GM12878 (cell line): ENCODE measurements around the gene PLD3. TPM values are rescaled to one million over a fixed set of nuclear protein-coding genes. Genes with fewer than 3 reads are reported as not detected.

ENCODE experiments used
- ASH2L ChIP-seq: fragments of 300-600, 200-600 bp; sonication (generic); IDR thresholded peaks from 2 replicates; pipeline ENCODE4 v1.6.1; 2017; ENCODE audit warnings: low read depth, mild to moderate bottlenecking, borderline replicate concordance
- CBFB ChIP-seq: IDR thresholded peaks from 2 replicates; pipeline ENCODE4 v1.6.1; 2016; ENCODE audit warnings: antibody characterized with exemption, low read depth
- CHD4 ChIP-seq: fragments of 200-600 bp; sonication (generic); IDR thresholded peaks from 2 replicates; pipeline ENCODE4 v1.6.1; 2016; ENCODE audit warnings: mild to moderate bottlenecking
- NFIC ChIP-seq: IDR thresholded peaks from 2 replicates; pipeline ENCODE4 v1.6.1; 2012; ENCODE audit warnings: low read depth, mild to moderate bottlenecking, inconsistent platforms, low read length, moderate library complexity
- SREBF1 ChIP-seq: IDR thresholded peaks from 2 replicates; pipeline ENCODE4 v1.6.1; 2012; ENCODE audit warnings: mild to moderate bottlenecking, low read length
- SUZ12 ChIP-seq: fragments of 200-600 bp; sonication (generic); IDR thresholded peaks from one replicate; pipeline ENCODE4 v1.6.1; 2018; ENCODE audit warnings: antibody characterized with exemption, mild to moderate bottlenecking; ENCODE audit not compliant: unreplicated experiment
- TCF7 ChIP-seq: IDR thresholded peaks from 2 replicates; pipeline ENCODE4 v1.6.1; 2014; ENCODE audit warnings: antibody characterized with exemption, borderline replicate concordance
- ZNF217 ChIP-seq: fragments of 450-650 bp; IDR thresholded peaks from 2 replicates; pipeline ENCODE4 v1.6.1; 2017; ENCODE audit warnings: antibody characterized with exemption, mild to moderate bottlenecking
- polyA plus RNA-seq, 11 experiments: library from polyadenylated mRNA; depleted of rRNA in 4 of 11; unstranded in 6 of 11; stranded (reverse) in 5 of 11; fragments of >200 nt; fragmentation: Nextera tagmentation in 4 of 11; fragmentation: Illumina TruSeq in 1 of 11; extraction: Ambion mirVana in 4 of 11; extraction: Trizol in 1 of 11; gene quantifications; 1 replicate in 1 of 11; 2 replicates in 10 of 11; pipeline versions ENCODE4 v1.2.1 to v1.2.3, GENCODE V29; 2011 to 2016; ENCODE audit warnings: inconsistent platforms in 2 of 11, missing spikeins in 2 of 11, low read depth in 1 of 11
- total RNA-seq, 4 experiments: library from RNA; depleted of rRNA in 3 of 4; stranded (reverse); fragments of >200 nt in 3 of 4; fragmentation: Illumina TruSeq in 1 of 4; extraction: Trizol in 1 of 4; gene quantifications; 2 replicates each; pipeline versions ENCODE4 v1.2.1 to v1.2.3, GENCODE V29; 2013 to 2021
- TF ChIP-seq, protein P1 (sequence below): fragments of 450-650 bp; formaldehyde crosslinking; IDR thresholded peaks from 2 replicates; pipeline ENCODE4 v1.4.0; 2022; ENCODE audit warnings: mild to moderate bottlenecking, moderate library complexity
- TF ChIP-seq, protein P2 (sequence below): IDR thresholded peaks from 2 replicates; pipeline ENCODE4 v1.6.1; 2012; ENCODE audit warnings: improper control_type of control experiment, low read depth, low read length; ENCODE audit not compliant: insufficient replicate concordance
- TF ChIP-seq, protein P3 (sequence below): IDR thresholded peaks from 2 replicates; pipeline ENCODE4 v1.6.1; 2011; ENCODE audit warnings: low read depth, low read length, improper control_type of control experiment, borderline replicate concordance

Gene PLD3
- total and polyA plus RNA-seq, 10 of the 15 experiments (the other 5 are each of a cell fraction or from before 2014, with no cell fraction given) = 1.3 to 134 (median 72.7) TPM

DNA sequence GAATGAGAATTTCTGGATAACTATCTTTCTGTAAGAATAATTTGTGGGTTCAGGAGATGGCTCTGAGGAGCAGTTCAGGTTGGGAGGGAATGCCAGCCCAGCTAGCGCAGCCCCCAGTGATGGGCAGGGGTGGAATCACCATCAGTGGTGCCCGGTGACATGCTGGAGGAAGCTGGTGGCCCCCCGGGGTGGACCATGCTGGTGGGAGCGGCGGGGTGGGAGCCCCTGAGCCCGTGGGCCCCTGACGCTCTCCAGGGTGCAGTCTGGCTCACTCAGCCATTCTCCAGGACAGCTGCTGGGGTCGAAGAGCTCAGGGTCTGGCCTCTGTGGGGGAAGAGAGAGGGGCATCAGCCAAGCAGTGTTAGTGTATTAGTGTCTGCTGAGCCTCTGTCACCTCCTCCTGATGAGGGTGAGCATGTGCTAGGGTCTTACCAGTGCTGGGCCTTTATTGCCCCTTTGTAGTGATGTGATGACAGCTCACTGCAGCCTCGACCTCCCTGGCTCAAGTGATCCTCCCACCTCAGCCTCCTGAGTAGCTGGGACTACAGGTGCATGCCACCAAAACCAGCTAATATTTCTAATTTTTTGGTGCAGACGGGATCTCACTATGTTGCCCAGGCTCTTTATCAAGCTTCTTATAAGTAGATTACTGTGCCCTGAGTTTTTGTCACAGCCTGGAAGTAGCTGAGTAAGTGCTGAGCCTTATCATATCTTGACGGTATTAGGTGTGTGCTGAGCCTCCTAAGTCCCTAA, 31.1 kb downstream of the PLD3 start (continued):
- TF ChIP-seq, protein P1, sequence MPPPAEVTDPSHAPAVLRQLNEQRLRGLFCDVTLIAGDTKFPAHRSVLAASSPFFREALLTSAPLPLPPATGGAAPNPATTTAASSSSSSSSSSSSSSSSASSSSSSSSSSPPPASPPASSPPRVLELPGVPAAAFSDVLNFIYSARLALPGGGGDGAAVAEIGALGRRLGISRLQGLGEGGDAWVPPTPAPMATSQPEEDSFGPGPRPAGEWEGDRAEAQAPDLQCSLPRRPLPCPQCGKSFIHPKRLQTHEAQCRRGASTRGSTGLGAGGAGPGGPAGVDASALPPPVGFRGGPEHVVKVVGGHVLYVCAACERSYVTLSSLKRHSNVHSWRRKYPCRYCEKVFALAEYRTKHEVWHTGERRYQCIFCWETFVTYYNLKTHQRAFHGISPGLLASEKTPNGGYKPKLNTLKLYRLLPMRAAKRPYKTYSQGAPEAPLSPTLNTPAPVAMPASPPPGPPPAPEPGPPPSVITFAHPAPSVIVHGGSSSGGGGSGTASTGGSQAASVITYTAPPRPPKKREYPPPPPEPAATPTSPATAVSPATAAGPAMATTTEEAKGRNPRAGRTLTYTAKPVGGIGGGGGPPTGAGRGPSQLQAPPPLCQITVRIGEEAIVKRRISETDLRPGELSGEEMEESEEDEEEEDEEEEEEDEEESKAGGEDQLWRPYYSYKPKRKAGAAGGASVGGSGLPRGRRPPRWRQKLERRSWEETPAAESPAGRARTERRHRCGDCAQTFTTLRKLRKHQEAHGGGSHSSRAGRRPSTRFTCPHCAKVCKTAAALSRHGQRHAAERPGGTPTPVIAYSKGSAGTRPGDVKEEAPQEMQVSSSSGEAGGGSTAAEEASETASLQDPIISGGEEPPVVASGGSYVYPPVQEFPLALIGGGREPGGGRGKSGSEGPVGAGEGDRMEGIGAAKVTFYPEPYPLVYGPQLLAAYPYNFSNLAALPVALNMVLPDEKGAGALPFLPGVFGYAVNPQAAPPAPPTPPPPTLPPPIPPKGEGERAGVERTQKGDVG (CRISPR knock-in tag) = no peak
- no peak for TF ChIP-seq CBFB
- TF ChIP-seq CHD4 = no peak
- no peak for TF ChIP-seq ASH2L
- TF ChIP-seq SREBF1 = no peak
- no peak for TF ChIP-seq SUZ12
- no peak for TF ChIP-seq NFIC
- TF ChIP-seq, protein P2, sequence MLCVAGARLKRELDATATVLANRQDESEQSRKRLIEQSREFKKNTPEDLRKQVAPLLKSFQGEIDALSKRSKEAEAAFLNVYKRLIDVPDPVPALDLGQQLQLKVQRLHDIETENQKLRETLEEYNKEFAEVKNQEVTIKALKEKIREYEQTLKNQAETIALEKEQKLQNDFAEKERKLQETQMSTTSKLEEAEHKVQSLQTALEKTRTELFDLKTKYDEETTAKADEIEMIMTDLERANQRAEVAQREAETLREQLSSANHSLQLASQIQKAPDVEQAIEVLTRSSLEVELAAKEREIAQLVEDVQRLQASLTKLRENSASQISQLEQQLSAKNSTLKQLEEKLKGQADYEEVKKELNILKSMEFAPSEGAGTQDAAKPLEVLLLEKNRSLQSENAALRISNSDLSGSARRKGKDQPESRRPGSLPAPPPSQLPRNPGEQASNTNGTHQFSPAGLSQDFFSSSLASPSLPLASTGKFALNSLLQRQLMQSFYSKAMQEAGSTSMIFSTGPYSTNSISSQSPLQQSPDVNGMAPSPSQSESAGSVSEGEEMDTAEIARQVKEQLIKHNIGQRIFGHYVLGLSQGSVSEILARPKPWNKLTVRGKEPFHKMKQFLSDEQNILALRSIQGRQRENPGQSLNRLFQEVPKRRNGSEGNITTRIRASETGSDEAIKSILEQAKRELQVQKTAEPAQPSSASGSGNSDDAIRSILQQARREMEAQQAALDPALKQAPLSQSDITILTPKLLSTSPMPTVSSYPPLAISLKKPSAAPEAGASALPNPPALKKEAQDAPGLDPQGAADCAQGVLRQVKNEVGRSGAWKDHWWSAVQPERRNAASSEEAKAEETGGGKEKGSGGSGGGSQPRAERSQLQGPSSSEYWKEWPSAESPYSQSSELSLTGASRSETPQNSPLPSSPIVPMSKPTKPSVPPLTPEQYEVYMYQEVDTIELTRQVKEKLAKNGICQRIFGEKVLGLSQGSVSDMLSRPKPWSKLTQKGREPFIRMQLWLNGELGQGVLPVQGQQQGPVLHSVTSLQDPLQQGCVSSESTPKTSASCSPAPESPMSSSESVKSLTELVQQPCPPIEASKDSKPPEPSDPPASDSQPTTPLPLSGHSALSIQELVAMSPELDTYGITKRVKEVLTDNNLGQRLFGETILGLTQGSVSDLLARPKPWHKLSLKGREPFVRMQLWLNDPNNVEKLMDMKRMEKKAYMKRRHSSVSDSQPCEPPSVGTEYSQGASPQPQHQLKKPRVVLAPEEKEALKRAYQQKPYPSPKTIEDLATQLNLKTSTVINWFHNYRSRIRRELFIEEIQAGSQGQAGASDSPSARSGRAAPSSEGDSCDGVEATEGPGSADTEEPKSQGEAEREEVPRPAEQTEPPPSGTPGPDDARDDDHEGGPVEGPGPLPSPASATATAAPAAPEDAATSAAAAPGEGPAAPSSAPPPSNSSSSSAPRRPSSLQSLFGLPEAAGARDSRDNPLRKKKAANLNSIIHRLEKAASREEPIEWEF = no peak
- no peak for TF ChIP-seq TCF7
- TF ChIP-seq, protein P3, sequence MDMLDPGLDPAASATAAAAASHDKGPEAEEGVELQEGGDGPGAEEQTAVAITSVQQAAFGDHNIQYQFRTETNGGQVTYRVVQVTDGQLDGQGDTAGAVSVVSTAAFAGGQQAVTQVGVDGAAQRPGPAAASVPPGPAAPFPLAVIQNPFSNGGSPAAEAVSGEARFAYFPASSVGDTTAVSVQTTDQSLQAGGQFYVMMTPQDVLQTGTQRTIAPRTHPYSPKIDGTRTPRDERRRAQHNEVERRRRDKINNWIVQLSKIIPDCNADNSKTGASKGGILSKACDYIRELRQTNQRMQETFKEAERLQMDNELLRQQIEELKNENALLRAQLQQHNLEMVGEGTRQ = no peak
- TF ChIP-seq ZNF217 = no peak
